Right atrium auricular region (tissue), 2 donors: Measurements from ENCODE around the gene FOXO3. TPM values are rescaled to one million over a fixed set of nuclear protein-coding genes. Genes with fewer than 3 reads are reported as not detected.

ENCODE experiments used
- DNase-seq: peaks from one replicate; pipeline ENCODE4 v3.0.0-alpha.2; 2019; ENCODE audit warnings: low spot score
- H3K27ac ChIP-seq, 2 donors: fragments of 200-600 bp; sonication (generic); 1 replicate in 1 of 2; 2 replicates in 1 of 2; pipeline ENCODE4 v1.5.1; 2016 to 2019
- H3K27me3 ChIP-seq, 2 donors: fragments of 200-600 bp; sonication (generic); one replicate each; pipeline versions ENCODE4 v1.5.1 to v1.6.0; 2017 to 2019
- H3K36me3 ChIP-seq: fragments of 200-600 bp; sonication (generic); one replicate; pipeline ENCODE4 v1.5.1; 2016
- H3K4me1 ChIP-seq, 2 donors: fragments of 200-600 bp; sonication (generic); one replicate each; pipeline versions ENCODE4 v1.5.1 to v1.6.0; 2017 to 2019
- H3K4me3 ChIP-seq, 2 donors: fragments of 200-600 bp; sonication (generic); 1 replicate in 1 of 2; 2 replicates in 1 of 2; pipeline ENCODE4 v1.5.1; 2017 to 2019; ENCODE audit warnings: mild to moderate bottlenecking in 1 of 2, moderate library complexity in 1 of 2
- H3K9me3 ChIP-seq, 2 donors: fragments of 200-600 bp; sonication (generic); one replicate each; pipeline ENCODE4 v1.5.1; 2019
- total RNA-seq, 2 donors: library from RNA; depleted of rRNA; stranded (reverse); fragments of >200 nt; gene quantifications; one replicate each; pipeline ENCODE4 v1.1.0, GENCODE V29; 2016
- TF ChIP-seq, protein P1 (sequence below), 2 donors: fragments of 200-600 bp; sonication (generic); IDR thresholded peaks; one replicate each; pipeline ENCODE4 v1.5.1; 2019; ENCODE audit warnings: antibody characterized with exemption in 2 of 2

Gene FOXO3
- total RNA-seq, 2 donors from 2014 or later, result 54.5 to 60.9 TPM

DNA sequence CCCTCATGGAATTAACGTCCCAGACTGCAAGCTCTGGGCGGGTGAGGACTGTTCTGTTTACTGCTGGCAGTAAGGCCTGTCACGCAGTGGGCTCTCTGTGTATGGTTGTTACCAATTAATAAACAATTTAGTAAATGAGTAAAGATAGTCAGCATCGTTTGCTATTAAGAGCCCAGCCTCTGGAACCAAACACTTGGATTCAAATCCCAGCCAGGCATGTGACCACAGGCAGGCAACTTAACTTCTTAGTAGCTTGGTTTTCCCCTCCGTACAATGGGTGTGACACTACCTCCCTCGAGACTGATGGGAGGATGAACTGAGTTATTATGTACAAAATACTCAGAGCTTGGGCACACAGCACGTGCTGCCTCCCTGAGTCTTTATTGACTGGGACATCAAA lies 149.8 kb downstream of the FOXO3 start:
- TF ChIP-seq, protein P1, sequence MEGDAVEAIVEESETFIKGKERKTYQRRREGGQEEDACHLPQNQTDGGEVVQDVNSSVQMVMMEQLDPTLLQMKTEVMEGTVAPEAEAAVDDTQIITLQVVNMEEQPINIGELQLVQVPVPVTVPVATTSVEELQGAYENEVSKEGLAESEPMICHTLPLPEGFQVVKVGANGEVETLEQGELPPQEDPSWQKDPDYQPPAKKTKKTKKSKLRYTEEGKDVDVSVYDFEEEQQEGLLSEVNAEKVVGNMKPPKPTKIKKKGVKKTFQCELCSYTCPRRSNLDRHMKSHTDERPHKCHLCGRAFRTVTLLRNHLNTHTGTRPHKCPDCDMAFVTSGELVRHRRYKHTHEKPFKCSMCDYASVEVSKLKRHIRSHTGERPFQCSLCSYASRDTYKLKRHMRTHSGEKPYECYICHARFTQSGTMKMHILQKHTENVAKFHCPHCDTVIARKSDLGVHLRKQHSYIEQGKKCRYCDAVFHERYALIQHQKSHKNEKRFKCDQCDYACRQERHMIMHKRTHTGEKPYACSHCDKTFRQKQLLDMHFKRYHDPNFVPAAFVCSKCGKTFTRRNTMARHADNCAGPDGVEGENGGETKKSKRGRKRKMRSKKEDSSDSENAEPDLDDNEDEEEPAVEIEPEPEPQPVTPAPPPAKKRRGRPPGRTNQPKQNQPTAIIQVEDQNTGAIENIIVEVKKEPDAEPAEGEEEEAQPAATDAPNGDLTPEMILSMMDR (IDR thresholded peaks at IDR 0.05), result no peak
- H3K27me3 ChIP-seq, result no peaks in the 10 kb centered on the region
- no peaks in the 10 kb centered on the region for H3K9me3 ChIP-seq
- peak; percentile 40 for DNase-seq
- H3K36me3 ChIP-seq, result no peaks in the 10 kb centered on the region
- H3K4me1 ChIP-seq, result peaks cover 0 to 17% of the 10 kb centered on the region in 2 donors
- H3K4me3 ChIP-seq, result no peak overlapping the region
- H3K27ac ChIP-seq, result no peak overlapping the region

DNA sequence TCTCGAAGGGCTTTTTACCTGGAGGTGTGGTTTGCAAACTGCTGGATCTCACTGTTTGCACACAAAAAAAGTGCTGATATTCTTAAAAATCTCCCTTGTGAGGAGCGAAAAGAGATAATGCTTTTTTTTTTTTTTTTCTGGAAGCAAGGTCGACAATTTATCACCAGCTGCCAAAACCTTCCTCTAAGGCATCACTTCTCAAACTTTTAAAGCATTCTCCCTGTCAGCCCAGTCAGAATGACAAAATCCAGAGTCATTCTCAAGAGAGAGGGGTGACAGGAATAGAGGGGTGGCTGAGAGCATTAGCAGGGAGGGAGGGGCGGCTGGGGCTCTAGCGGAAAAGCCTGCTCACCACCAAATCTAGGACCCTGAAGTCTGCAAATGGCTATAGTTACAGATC lies 150.4 kb downstream of the FOXO3 start:
- DNase-seq, result no peak
- Histone ChIP-seq H3K36me3 (no peaks in the 10 kb centered on the region), H3K27ac (no peak overlapping the region), H3K9me3 (no peaks in the 10 kb centered on the region), H3K4me1 (peaks cover 0 to 20% of the 10 kb centered on the region in 2 donors), H3K4me3 (no peak overlapping the region), H3K27me3 (no peaks in the 10 kb centered on the region)
- TF ChIP-seq, protein P1 (IDR thresholded peaks at IDR 0.05), result no peak

DNA sequence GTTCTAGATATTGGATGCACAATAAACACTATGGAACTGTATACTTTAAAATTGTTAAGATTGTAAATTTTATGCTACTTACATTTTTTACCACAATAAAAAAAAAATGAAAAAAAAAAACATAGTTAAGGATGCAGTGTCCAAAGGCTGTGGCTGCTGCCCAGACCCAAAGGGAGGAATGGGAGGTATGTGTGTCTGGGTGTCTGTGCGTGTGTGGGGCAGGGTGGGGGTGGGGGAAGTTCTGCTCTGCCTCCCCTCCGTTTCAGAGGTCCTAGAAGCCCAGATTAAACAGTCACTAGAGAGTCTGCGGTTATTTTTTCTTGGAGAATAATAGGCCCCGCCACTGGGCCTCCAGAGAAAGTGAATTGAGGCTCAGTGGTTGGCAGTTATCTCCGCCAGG lies 151.1 kb downstream of the FOXO3 start:
- TF ChIP-seq, protein P1 (IDR thresholded peaks at IDR 0.05), result no peak

DNA sequence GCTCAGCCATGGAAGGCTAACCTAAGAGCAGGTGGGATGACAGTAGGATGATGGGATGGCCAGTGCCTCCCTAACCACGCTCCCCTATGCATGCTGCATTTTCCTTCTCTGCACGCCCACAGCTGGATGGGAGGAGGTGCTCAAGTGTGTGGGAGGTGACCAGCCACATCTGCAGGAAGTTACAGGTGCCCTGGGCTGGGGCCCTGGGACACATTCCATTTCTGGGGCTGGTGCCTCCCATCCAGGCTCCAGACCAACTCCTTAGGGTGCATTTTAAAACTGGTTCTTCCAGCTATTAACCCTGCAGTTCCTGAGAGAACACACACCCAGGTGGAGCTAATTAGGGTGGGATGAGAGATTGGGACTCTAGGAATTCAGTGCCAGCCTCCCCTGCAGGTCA lies 152.2 kb downstream of the FOXO3 start:
- peak; percentile 36 for DNase-seq
- H3K36me3 ChIP-seq, result no peaks in the 10 kb centered on the region
- peaks cover 0 to 16% of the 10 kb centered on the region in 2 donors for H3K4me1 ChIP-seq
- no peaks in the 10 kb centered on the region for H3K27me3 ChIP-seq
- H3K4me3 ChIP-seq, result no peak overlapping the region
- TF ChIP-seq, protein P1 (IDR thresholded peaks at IDR 0.05), result no peak
- H3K27ac ChIP-seq, result no peak overlapping the region
- no peaks in the 10 kb centered on the region for H3K9me3 ChIP-seq

More for the DNA sequence above, 151.1 kb downstream of the FOXO3 start:
- Histone ChIP-seq H3K36me3 (no peaks in the 10 kb centered on the region), H3K4me3 (no peak overlapping the region), H3K4me1 (peaks cover 0 to 20% of the 10 kb centered on the region in 2 donors), H3K27ac (no peak overlapping the region), H3K9me3 (no peaks in the 10 kb centered on the region), H3K27me3 (no peaks in the 10 kb centered on the region)
- peak; percentile 18 for DNase-seq

DNA sequence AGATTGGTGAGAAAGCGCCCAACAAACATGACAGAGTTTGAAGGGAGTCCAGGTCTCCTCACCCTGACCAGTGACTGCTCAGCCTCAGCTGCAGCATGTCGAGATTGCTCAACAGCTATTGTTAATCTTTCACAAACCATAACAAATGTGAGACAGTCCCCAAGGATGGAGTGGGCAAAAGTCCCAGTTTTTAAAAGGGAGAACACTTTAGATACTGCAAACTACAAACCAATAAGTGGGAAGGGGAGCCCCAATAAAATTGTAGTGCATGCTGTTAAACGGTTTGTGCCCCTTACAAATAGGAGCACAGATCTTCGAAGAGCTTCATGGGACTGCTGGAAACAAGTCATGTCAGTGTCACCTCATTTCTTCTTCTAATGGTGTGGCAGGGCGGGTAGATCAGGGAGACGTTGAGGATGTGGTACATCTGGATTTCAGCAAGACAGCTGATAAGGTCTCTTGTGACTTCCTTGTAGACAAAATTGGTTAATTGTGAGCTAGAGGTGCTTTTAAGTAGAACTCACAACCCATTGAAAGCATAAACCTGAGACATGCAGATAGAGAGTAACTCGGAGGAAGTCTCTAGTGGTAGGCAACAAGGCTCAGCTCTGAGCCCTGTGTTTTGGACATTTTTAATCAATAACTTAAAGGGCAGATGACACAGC lies 153.5 kb downstream of the FOXO3 start:
- H3K9me3 ChIP-seq, result no peaks in the 10 kb centered on the region
- H3K27ac ChIP-seq, result peak overlapping the region; percentile 22 to 48
- TF ChIP-seq, protein P1 (IDR thresholded peaks at IDR 0.05), result no peak
- peak; percentile 72 for DNase-seq
- no peaks in the 10 kb centered on the region for H3K36me3 ChIP-seq
- H3K4me1 ChIP-seq, result peaks cover 0 to 16% of the 10 kb centered on the region in 2 donors
- H3K4me3 ChIP-seq, result no peak overlapping the region
- no peaks in the 10 kb centered on the region for H3K27me3 ChIP-seq
